GM12892 (cell line): ENCODE results near the gene CHML.

Experiments
- POLR2A ChIP-seq: IDR thresholded peaks from 2 replicates; pipeline ENCODE4 v1.6.1; 2011; ENCODE audit warnings: low read depth, low read length, control low read depth
- POLR2AphosphoS5 ChIP-seq: IDR thresholded peaks from 2 replicates; pipeline ENCODE4 v1.6.1; 2011; ENCODE audit warnings: low read depth, low read length, control low read depth
- TAF1 ChIP-seq: IDR thresholded peaks from 2 replicates; pipeline ENCODE4 v1.6.1; 2011; ENCODE audit warnings: low read depth, mild to moderate bottlenecking, control low read depth, low read length, borderline replicate concordance

GRCh38 chr1:241658081-241658793 lies 18.1 kb upstream of the CHML start:
- TF ChIP-seq POLR2A (no peak), POLR2AphosphoS5 (no peak), TAF1 (no peak)
